Upper lobe of right lung (tissue), 1 donor: ENCODE data around the gene INTS1. TPM values are rescaled to one million over a fixed set of nuclear protein-coding genes. Genes with fewer than 3 reads are reported as not detected.

Experiments
- ATAC-seq: fragments of 200-7000 bp; cut with Tn5 transposase; one replicate; pipeline ENCODE4 v1.9.1; 2020; ENCODE audit warnings: mild to moderate bottlenecking, moderate library complexity
- DNase-seq: peaks from one replicate; pipeline ENCODE4 v3.0.0-alpha.2; 2020
- H3K27ac ChIP-seq: fragments of 200-600 bp; one replicate; pipeline ENCODE4 v1.8.0; 2022
- H3K27me3 ChIP-seq: fragments of 200-600 bp; one replicate; pipeline ENCODE4 v1.8.0; 2022; ENCODE audit warnings: mild to moderate bottlenecking
- H3K36me3 ChIP-seq: fragments of 200-600 bp; one replicate; pipeline ENCODE4 v1.8.0; 2022
- H3K4me1 ChIP-seq: fragments of 200-600 bp; one replicate; pipeline ENCODE4 v1.8.0; 2022
- H3K4me3 ChIP-seq: fragments of 200-600 bp; one replicate; pipeline ENCODE4 v1.8.0; 2022; ENCODE audit warnings: mild to moderate bottlenecking
- H3K9me3 ChIP-seq: fragments of 200-600 bp; one replicate; pipeline ENCODE4 v1.8.0; 2022
- intact Hi-C: fragments of 100-400 bp; cut with DNase I; formaldehyde crosslinking; loops from one replicate; pipeline ENCODE4 v1.11.0; 2022
- total RNA-seq: library from RNA; stranded (reverse); fragmentation: NEBNext Ultra II Directional; extraction: Animal tissue kit (Norgen Biotek cat#: 25700); gene quantifications from one replicate; pipeline ENCODE4 v1.2.1, GENCODE V29; 2021
- TF ChIP-seq, protein P1 (sequence below): fragments of 200-600 bp; IDR thresholded peaks from one replicate; pipeline ENCODE4 v1.8.0; 2022; ENCODE audit warnings: antibody characterized with exemption
- donor health status: DM: no; HTN: yes; CAD: no; lungs with severe emphysema.

The INTS1 gene
- total RNA-seq, 1 donor from 2014 or later, result 49.2 TPM

GRCh38 chr7:1497293-1497927 is 6.8 kb downstream of the INTS1 start:
- H3K4me1 ChIP-seq, result no peaks in the 10 kb centered on the region
- intact Hi-C loops, result no loop called here
- peaks cover 85% of the 10 kb centered on the region for H3K36me3 ChIP-seq
- H3K27ac ChIP-seq, result no peak overlapping the region
- no peaks in the 10 kb centered on the region for H3K27me3 ChIP-seq
- DNase-seq (no peak), ATAC-seq (no peak)
- TF ChIP-seq, protein P1, sequence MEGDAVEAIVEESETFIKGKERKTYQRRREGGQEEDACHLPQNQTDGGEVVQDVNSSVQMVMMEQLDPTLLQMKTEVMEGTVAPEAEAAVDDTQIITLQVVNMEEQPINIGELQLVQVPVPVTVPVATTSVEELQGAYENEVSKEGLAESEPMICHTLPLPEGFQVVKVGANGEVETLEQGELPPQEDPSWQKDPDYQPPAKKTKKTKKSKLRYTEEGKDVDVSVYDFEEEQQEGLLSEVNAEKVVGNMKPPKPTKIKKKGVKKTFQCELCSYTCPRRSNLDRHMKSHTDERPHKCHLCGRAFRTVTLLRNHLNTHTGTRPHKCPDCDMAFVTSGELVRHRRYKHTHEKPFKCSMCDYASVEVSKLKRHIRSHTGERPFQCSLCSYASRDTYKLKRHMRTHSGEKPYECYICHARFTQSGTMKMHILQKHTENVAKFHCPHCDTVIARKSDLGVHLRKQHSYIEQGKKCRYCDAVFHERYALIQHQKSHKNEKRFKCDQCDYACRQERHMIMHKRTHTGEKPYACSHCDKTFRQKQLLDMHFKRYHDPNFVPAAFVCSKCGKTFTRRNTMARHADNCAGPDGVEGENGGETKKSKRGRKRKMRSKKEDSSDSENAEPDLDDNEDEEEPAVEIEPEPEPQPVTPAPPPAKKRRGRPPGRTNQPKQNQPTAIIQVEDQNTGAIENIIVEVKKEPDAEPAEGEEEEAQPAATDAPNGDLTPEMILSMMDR, result no peak
- H3K9me3 ChIP-seq, result no peaks in the 10 kb centered on the region
- no peak overlapping the region for H3K4me3 ChIP-seq

DNA sequence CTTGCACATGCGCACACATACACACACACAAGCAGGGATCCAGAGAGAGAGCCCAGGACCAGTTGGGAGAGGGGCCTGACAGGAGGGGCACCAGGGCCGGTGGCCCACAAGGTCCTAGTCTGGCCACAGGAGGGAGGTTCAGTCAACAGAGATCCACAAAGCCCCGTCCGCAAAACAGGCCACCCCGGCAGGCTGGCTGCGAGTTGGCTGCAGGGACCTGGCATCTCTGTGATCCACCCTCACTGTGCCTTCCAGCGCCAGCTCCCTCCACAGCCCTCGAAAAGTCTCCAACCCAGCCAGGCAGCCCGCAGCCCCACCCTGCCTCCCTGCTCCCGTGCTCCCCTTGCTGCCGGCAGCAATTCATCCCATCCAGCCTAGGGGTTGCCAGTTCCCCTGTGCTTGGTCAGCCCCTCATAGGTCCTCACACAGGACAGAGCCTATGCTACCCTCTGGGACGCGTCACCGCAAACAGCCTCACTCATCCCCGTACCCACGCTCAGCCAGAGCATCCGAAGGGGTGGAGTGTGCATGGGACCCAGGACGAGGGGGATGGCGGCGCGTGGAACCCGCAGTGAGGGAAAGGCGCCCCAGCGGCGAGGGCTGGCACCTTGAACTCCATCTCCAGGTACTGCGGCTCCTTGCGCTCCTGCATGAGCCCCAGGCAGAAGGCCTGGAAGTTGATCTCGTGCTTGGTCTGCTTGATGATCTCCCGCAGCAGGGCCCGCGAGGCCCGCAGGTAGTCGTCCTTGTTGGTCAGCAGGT is 7.5 kb downstream of the INTS1 start:
- no peak for DNase-seq
- H3K4me1 ChIP-seq, result no peaks in the 10 kb centered on the region

GRCh38 chr7:1495564-1496242 is 8.5 kb downstream of the INTS1 start:
- no peak for DNase-seq
- intact Hi-C loops, result no loop called here
- Histone ChIP-seq H3K4me3 (no peak overlapping the region), H3K27me3 (no peaks in the 10 kb centered on the region), H3K4me1 (no peaks in the 10 kb centered on the region), H3K36me3 (peaks cover 84% of the 10 kb centered on the region), H3K27ac (no peak overlapping the region), H3K9me3 (no peaks in the 10 kb centered on the region)
- TF ChIP-seq, protein P1, result no peak
- no peak for ATAC-seq

More for the DNA sequence above, 7.5 kb downstream of the INTS1 start:
- no peak overlapping the region for H3K27ac ChIP-seq
- no peaks in the 10 kb centered on the region for H3K27me3 ChIP-seq
- intact Hi-C loops, result no loop called here
- TF ChIP-seq, protein P1, result no peak
- no peak for ATAC-seq
- no peak overlapping the region for H3K4me3 ChIP-seq
- H3K9me3 ChIP-seq, result no peaks in the 10 kb centered on the region
- H3K36me3 ChIP-seq, result peaks cover 85% of the 10 kb centered on the region

DNA sequence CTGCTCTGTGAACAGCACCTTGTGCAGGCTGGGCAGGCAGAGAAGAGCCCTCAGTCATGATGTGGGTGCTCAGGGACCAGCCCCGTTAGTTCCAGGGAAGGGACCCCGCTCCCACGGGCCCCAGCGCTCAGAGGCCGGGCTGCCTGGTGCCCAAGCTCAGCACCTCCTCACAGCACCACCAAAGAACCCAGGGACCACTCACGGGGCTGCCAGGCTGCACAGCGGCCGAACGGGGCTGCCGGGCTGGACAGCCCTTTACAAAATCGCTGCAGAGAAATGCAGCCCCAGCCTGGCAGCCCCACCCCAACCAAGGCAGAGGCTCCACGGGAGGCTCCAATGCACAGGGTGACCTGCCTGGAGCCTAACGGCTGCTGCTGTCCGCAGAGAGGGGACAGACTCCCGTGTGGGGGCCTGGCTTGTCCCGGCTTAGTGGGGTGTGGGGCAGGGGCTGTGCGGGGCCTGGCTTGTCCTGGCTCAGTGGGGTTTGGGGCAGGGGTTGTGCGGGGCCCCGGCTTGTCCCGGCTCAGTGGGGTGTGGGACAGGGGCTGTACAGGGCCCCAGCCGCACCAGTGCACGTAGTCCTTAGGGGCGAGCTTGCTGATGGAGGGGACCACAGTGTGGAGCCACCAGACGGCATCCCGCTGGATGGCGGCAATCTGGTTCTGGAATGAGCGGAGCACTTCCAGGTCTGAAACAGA is 9.2 kb downstream of the INTS1 start:
- no peak overlapping the region for H3K4me3 ChIP-seq
- TF ChIP-seq, protein P1, result no peak
- DNase-seq (no peak), ATAC-seq (no peak)
- H3K4me1 ChIP-seq, result no peaks in the 10 kb centered on the region
- intact Hi-C loops, result no loop called here
- H3K36me3 ChIP-seq, result peaks cover 84% of the 10 kb centered on the region
- H3K27me3 ChIP-seq, result no peaks in the 10 kb centered on the region
- H3K9me3 ChIP-seq, result no peaks in the 10 kb centered on the region
- no peak overlapping the region for H3K27ac ChIP-seq

DNA sequence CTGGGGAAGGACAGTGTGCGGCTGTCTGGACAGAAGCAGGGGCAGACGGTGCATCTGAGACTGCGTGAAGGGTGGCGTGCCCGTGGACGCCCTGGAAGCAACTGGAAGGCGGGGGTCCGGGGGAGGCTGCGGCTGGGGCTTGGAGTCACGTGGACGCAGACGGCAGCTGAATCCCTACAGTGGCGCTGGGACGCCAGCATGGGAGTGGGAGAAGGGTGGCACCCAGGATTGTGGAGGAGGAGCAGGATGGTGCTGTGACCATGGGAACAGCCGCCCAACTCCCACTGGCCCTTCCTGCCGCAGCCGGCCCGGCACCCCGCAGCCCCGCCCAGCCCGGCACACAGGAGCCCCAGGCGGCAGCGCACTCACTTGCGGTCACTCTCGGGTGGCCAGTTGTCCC is 9.7 kb downstream of the INTS1 start:
- ATAC-seq (no peak), DNase-seq (no peak)
- intact Hi-C loops, result no loop called here
- Histone ChIP-seq H3K4me3 (no peak overlapping the region), H3K27me3 (no peaks in the 10 kb centered on the region), H3K27ac (no peak overlapping the region), H3K36me3 (peaks cover 84% of the 10 kb centered on the region), H3K4me1 (no peaks in the 10 kb centered on the region), H3K9me3 (no peaks in the 10 kb centered on the region)
- TF ChIP-seq, protein P1, result no peak
